ENCODE results near the gene KLHL24. TPM values are rescaled to one million over a fixed set of nuclear protein-coding genes. Genes with fewer than 3 reads are reported as not detected.

The KLHL24 gene
- total RNA-seq, 1 experiment from 2014 or later = 33.9 TPM

GRCh38 chr3:183697610-183698317 lies 62.3 kb downstream of the KLHL24 start, which contains the start of gene YEATS2:
YEATS2 (plus strand) TSS chr3:183697797; CDS start chr3:183715163, 17,366 bp downstream.
- DNase-seq (ENCODE audit: low spot score) = peak; percentile 71
- Mint-ChIP-seq H3K27ac (peak within 1 kb of the TSS; percentile 64), H3K9me3 (no peaks in the 10 kb centered on the region), H3K36me3 (peaks cover 5% of the 10 kb centered on the region), H3K27me3 (ENCODE audit: low read depth) (no peaks in the 10 kb centered on the region), H3K4me3 (peak within 1 kb of the TSS; percentile 82), H3K4me1 (peaks cover 40% of the 10 kb centered on the region)
- ChIA-PET POLR2A (interaction anchor here (0.6 to 2.1 kb wide), 5 partner anchors 8 to 281 kb away, joined by 3 to 9 read pairs (median 4); partner anchors contain the start of genes KLHL24 and MCF2L2), CTCF (interaction anchor here (0.7 to 1.5 kb wide), 2 partner anchors 18 to 218 kb away, joined by 3 to 4 read pairs; no protein-coding TSS in a partner anchor)
- ATAC-seq = peak; percentile 73
- TF ChIP-seq E2F5 (CRISPR knock-in tag; IDR thresholded peaks at IDR 0.05) (peak; percentile 93), E2F4 (CRISPR knock-in tag; IDR thresholded peaks at IDR 0.05; ENCODE audit: borderline replicate concordance, low read depth) (no peak), USF1 (CRISPR knock-in tag; IDR thresholded peaks at IDR 0.05) (peak; percentile 68), GTF2I (CRISPR knock-in tag; conservative IDR thresholded peaks at IDR 0.05) (no peak), ZNF281 (CRISPR knock-in tag; IDR thresholded peaks at IDR 0.05) (peak; percentile 43; the same call in 1 of the 2 replicates), ZNF263 (CRISPR knock-in tag; IDR thresholded peaks at IDR 0.05; ENCODE audit: low read depth) (no peak), MYBL2 (CRISPR knock-in tag; IDR thresholded peaks at IDR 0.05) (peak; percentile 86; the same call in 1 of the 2 replicates), SP1 (CRISPR knock-in tag; conservative IDR thresholded peaks at IDR 0.05) (no peak), ERG (CRISPR knock-in tag; IDR thresholded peaks at IDR 0.05) (peak; percentile 40; the same call in 1 of the 2 replicates), PRRX2 (CRISPR knock-in tag; IDR thresholded peaks at IDR 0.05) (no peak), CREM (CRISPR knock-in tag; IDR thresholded peaks at IDR 0.05) (peak; percentile 71; the same call in 1 of the 2 replicates), CDX4 (CRISPR knock-in tag; IDR thresholded peaks at IDR 0.05; ENCODE audit: borderline replicate concordance) (no peak), HMGXB4 (CRISPR knock-in tag; IDR thresholded peaks at IDR 0.05) (peak; percentile 86; the same call in 1 of the 2 replicates), NR3C1 (CRISPR knock-in tag; conservative IDR thresholded peaks at IDR 0.05; ENCODE audit: low read depth) (0 out of 2 replicates have a peak, but pooled peaks have one; percentile 78), ATF1 (CRISPR knock-in tag; IDR thresholded peaks at IDR 0.05) (0 out of 2 replicates have a peak, but pooled peaks have one; percentile 57), NFYB (CRISPR knock-in tag; conservative IDR thresholded peaks at IDR 0.05; ENCODE audit: low read depth) (no peak), ZNF138 (CRISPR knock-in tag; conservative IDR thresholded peaks at IDR 0.05) (no peak), USF2 (CRISPR knock-in tag; IDR thresholded peaks at IDR 0.05) (peak; percentile 84), OVOL2 (CRISPR knock-in tag; IDR thresholded peaks at IDR 0.05; ENCODE audit: borderline replicate concordance) (no peak), SOX15 (CRISPR knock-in tag; IDR thresholded peaks at IDR 0.05) (no peak), FOXP4 (CRISPR knock-in tag; IDR thresholded peaks at IDR 0.05) (0 out of 2 replicates have a peak, but pooled peaks have one; percentile 38)

All from WTC11 (cell line).